ENCODE results near the gene RBM22. TPM values are rescaled to one million over a fixed set of nuclear protein-coding genes. Genes with fewer than 3 reads are reported as not detected.

Gene RBM22
- total and polyA plus RNA-seq, 10 of the 15 experiments (the other 5 are each of a cell fraction or from before 2014, with no cell fraction given): 26.3 to 66.4 (median 43.0) TPM

- intact Hi-C loops (cut with micrococcal nuclease; ENCODE audit: unreplicated experiment) (no loop called here), in situ Hi-C loops (cut with MboI) (no loop called here)
- FAIRE-seq: no peak
- Histone ChIP-seq H3K27me3 (replicated peaks in 1 of 2; ENCODE audit: control insufficient read depth in 2 of 2, insufficient read depth in 2 of 2, low read length in 1 of 2) (no peaks in the 10 kb centered on the region), H3K4me2 (ENCODE audit: control insufficient read depth, insufficient read depth) (no peak overlapping the region), H2AFZ (ENCODE audit: control insufficient read depth, low read depth, low read length) (no peak overlapping the region), H4K20me1 (ENCODE audit: control insufficient read depth, insufficient read depth) (no peaks in the 10 kb centered on the region), H3K4me3 (no peak overlapping the region), H3K79me2 (ENCODE audit: control insufficient read depth, insufficient read depth, low read length) (no peaks in the 10 kb centered on the region), H3K27ac (ENCODE audit: control insufficient read depth, insufficient read depth) (no peak overlapping the region), H3K4me1 (ENCODE audit: control insufficient read depth, insufficient read depth, low read length) (no peaks in the 10 kb centered on the region), H3K36me3 (ENCODE audit: control insufficient read depth in 2 of 2, insufficient read depth in 2 of 2, low read length in 1 of 2) (peaks cover 7 to 29% of the 10 kb centered on the region in 2 experiments), H3K9me3 (replicated peaks; ENCODE audit: control insufficient read depth, insufficient read depth, low read length) (no peaks in the 10 kb centered on the region), H3K9ac (ENCODE audit: control insufficient read depth, insufficient read depth, low read length) (no peak overlapping the region)
- ChIA-PET POLR2A (interaction anchor here (1.1 kb wide), 1 partner anchor 11 kb away, joined by 8 read pairs; no protein-coding TSS in a partner anchor), SMC1A (ENCODE audit: uncharacterized antibody, unreplicated experiment) (interaction anchor here (0.7 kb wide), 1 partner anchor 8 kb away, joined by 3 read pairs; no protein-coding TSS in a partner anchor), CTCF (interaction anchor here (0.7 kb wide), 1 partner anchor 11 kb away, joined by 3 read pairs; no protein-coding TSS in a partner anchor), RAD21 (ENCODE audit: unreplicated experiment) (no interaction called here)
- 96% methylated on average over 1 of the region's 1 CpG for WGBS (ENCODE audit: insufficient coverage, insufficient replicate concordance, low lambda C conversion rate, missing lambda C conversion rate)
- DNase-seq (ENCODE audit: low read depth, low spot score): no peak
- no TSS peak for BruUV-seq (replicated peaks)
- no peak for TF ChIP-seq POU2F2 (IDR thresholded peaks at IDR 0.05; ENCODE audit: borderline replicate concordance, low read depth, low read length)
- TF ChIP-seq SMARCA5 (IDR thresholded peaks at IDR 0.05): no peak
- no peak for TF ChIP-seq DPF2 (IDR thresholded peaks at IDR 0.05)
- no peak for TF ChIP-seq HCFC1 (IDR thresholded peaks at IDR 0.05; ENCODE audit: low read length)
- no peak for TF ChIP-seq TAF1 (IDR thresholded peaks at IDR 0.05; ENCODE audit: borderline replicate concordance, low read depth, low read length)
- TF ChIP-seq TARDBP (IDR thresholded peaks at IDR 0.05; ENCODE audit: borderline replicate concordance): no peak
- TF ChIP-seq SREBF1 (IDR thresholded peaks at IDR 0.05; ENCODE audit: low read length): no peak
- no peak for TF ChIP-seq ZNF207 (IDR thresholded peaks at IDR 0.05; ENCODE audit: borderline replicate concordance)
- no peak for ATAC-seq
Measured at GRCh38 chr5:150689120-150689519, 11.7 kb downstream of the RBM22 start.

DNA sequence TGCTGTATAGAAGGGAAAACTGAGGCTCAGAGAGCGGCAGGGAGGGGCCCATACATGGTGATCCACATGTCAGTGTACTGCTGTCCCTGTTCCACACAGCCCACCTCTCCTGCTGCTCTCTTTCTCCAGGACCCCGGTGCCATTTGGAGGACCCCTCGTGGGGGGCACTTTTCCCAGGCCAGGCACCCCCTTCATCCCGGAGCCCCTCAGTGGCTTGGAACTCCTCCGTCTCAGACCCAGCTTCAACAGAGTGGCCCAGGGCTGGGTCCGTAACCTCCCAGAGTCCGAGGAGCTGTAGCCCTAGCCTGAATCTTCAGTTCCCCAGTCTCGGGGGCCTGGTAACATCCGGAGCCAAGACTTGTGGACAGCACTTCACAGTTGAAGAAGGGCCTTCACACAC, 24.3 kb downstream of the RBM22 start:
- no TSS peak for BruUV-seq (replicated peaks)
- FAIRE-seq (no peak), ATAC-seq (no peak), DNase-seq (ENCODE audit: low read depth, low spot score) (no peak)
- Histone ChIP-seq H3K4me1 (ENCODE audit: control insufficient read depth, insufficient read depth, low read length) (no peaks in the 10 kb centered on the region), H3K27ac (ENCODE audit: control insufficient read depth, insufficient read depth) (no peak overlapping the region), H3K36me3 (ENCODE audit: control insufficient read depth in 2 of 2, insufficient read depth in 2 of 2, low read length in 1 of 2) (no peaks in the 10 kb centered on the region), H2AFZ (ENCODE audit: control insufficient read depth, low read depth, low read length) (no peak overlapping the region), H3K27me3 (replicated peaks in 1 of 2; ENCODE audit: control insufficient read depth in 2 of 2, insufficient read depth in 2 of 2, low read length in 1 of 2) (peaks cover 0 to 5% of the 10 kb centered on the region in 2 experiments; a peak in 1 of 4 replicates), H3K79me2 (ENCODE audit: control insufficient read depth, insufficient read depth, low read length) (no peaks in the 10 kb centered on the region), H3K9ac (ENCODE audit: control insufficient read depth, insufficient read depth, low read length) (no peak overlapping the region), H3K4me2 (ENCODE audit: control insufficient read depth, insufficient read depth) (no peak overlapping the region), H3K4me3 (no peak overlapping the region), H3K9me3 (replicated peaks; ENCODE audit: control insufficient read depth, insufficient read depth, low read length) (no peaks in the 10 kb centered on the region), H4K20me1 (ENCODE audit: control insufficient read depth, insufficient read depth) (no peaks in the 10 kb centered on the region)
- SMC1A ChIA-PET (ENCODE audit: uncharacterized antibody, unreplicated experiment): no interaction called here
- WGBS (ENCODE audit: insufficient coverage, insufficient replicate concordance, low lambda C conversion rate, missing lambda C conversion rate): 72% methylated on average over 9 of the region's 9 CpGs
- in situ Hi-C loops (cut with MboI) (no loop called here), intact Hi-C loops (cut with micrococcal nuclease; ENCODE audit: unreplicated experiment) (no loop called here)
- RAD21 ChIA-PET (ENCODE audit: unreplicated experiment): interaction anchor here (0.7 kb wide), 1 partner anchor 430 kb away, joined by 4 read pairs; no protein-coding TSS in a partner anchor
- TF ChIP-seq HDGF (IDR thresholded peaks at IDR 0.05) (no peak), TBL1XR1 (IDR thresholded peaks at IDR 0.05; ENCODE audit: low read depth, low read length) (no peak), ETV6 (conservative IDR thresholded peaks at IDR 0.05 in 1 of 2, IDR thresholded peaks at IDR 0.05 in 1 of 2; ENCODE audit: borderline replicate concordance in 1 of 2, low read depth in 1 of 2) (no peak), EP300 (IDR thresholded peaks at IDR 0.05; ENCODE audit: borderline replicate concordance in 1 of 2, control insufficient read depth in 1 of 2, low read depth in 2 of 2, low read length in 2 of 2) (no peak), EZH2 (IDR thresholded peaks at IDR 0.05; ENCODE audit: borderline replicate concordance, control insufficient read depth, low read depth, low read length) (no peak), NBN (IDR thresholded peaks at IDR 0.05) (no peak), NFXL1 (IDR thresholded peaks at IDR 0.05; ENCODE audit: borderline replicate concordance) (no peak), YY1 (IDR thresholded peaks at IDR 0.05; ENCODE audit: low read depth, low read length) (no peak)
- POLR2A ChIA-PET: no interaction called here
- CTCF ChIA-PET: no interaction called here
